Measurements from ENCODE around the gene PRAMEF11. TPM values are rescaled to one million over a fixed set of nuclear protein-coding genes. Genes with fewer than 3 reads are reported as not detected.
"Not testable (repeated sequence)": the region's sequence is repeated elsewhere in the genome, so short reads cannot be mapped to it uniquely, and the experiment has no call there.

The PRAMEF11 gene
- not detected in 2 replicates for total RNA-seq
- not detected for total RNA-seq (2013)
- polyA plus RNA-seq: not detected in 2 replicates
- polyA minus RNA-seq: not detected in 2 replicates

GRCh38 chr1:12831310-12831709 lies at the start of gene PRAMEF11:
Gene PRAMEF11, minus strand, starts transcription at chr1:12831410. Its CDS starts 2,621 bp downstream, at chr1:12828789.
- H3K27ac ChIP-seq (ENCODE audit: low read length in 2 of 2); H3K9ac ChIP-seq (ENCODE audit: low read length); H3K4me1 Mint-ChIP-seq; H2AFZ ChIP-seq (ENCODE audit: insufficient read depth, low read depth, low read length, poor library complexity, severe bottlenecking); H4K20me1 ChIP-seq (ENCODE audit: control insufficient read depth, insufficient read depth, low read length, poor library complexity, severe bottlenecking); DNase-seq; CTCF ChIA-PET; H3K27me3 Mint-ChIP-seq; H3K4me3 ChIP-seq (ENCODE audit: control extremely low read depth in 1 of 5, extremely low read depth in 1 of 5, insufficient read depth in 1 of 5, low read depth in 2 of 5, low read length in 4 of 5); H3K27me3 ChIP-seq (replicated peaks in 1 of 4; ENCODE audit: control extremely low read depth in 1 of 4, control insufficient read depth in 3 of 4, insufficient read depth in 4 of 4, low read length in 3 of 4); POLR2A ChIA-PET; intact Hi-C loops (cut with micrococcal nuclease); H3K79me2 ChIP-seq (ENCODE audit: control insufficient read depth, insufficient read depth, low read length); H3K4me2 ChIP-seq (replicated peaks; ENCODE audit: low read depth, low read length, poor library complexity, severe bottlenecking); H3K9me3 ChIP-seq (ENCODE audit: control extremely low read depth in 1 of 3, control insufficient read depth in 2 of 3, insufficient read depth in 1 of 3, low read length in 2 of 3); H3K4me3 Mint-ChIP-seq; ATAC-seq (ENCODE audit: low read depth); H3K36me3 ChIP-seq (replicated peaks in 1 of 2; ENCODE audit: control extremely low read depth in 1 of 2, control insufficient read depth in 1 of 2, extremely low read depth in 1 of 2, insufficient read depth in 2 of 2, low read length in 1 of 2); H3K27ac Mint-ChIP-seq; H3K9me3 Mint-ChIP-seq (ENCODE audit: insufficient read depth); H3K4me1 ChIP-seq (ENCODE audit: control insufficient read depth in 2 of 2, insufficient read depth in 2 of 2, low read length in 2 of 2): not testable (repeated sequence)
- no CpG with 5 or more reads among the region's 3 CpGs for WGBS (ENCODE audit: insufficient coverage)

- H3K9ac ChIP-seq (ENCODE audit: low read length); H3K4me3 ChIP-seq (ENCODE audit: control extremely low read depth in 1 of 5, extremely low read depth in 1 of 5, insufficient read depth in 1 of 5, low read depth in 2 of 5, low read length in 4 of 5); H3K4me3 Mint-ChIP-seq; DNase-seq; H3K79me2 ChIP-seq (ENCODE audit: control insufficient read depth, insufficient read depth, low read length); H3K27ac Mint-ChIP-seq; H3K27me3 ChIP-seq (replicated peaks in 1 of 4; ENCODE audit: control extremely low read depth in 1 of 4, control insufficient read depth in 3 of 4, insufficient read depth in 4 of 4, low read length in 3 of 4); H3K4me1 Mint-ChIP-seq; H3K36me3 ChIP-seq (replicated peaks in 1 of 2; ENCODE audit: control extremely low read depth in 1 of 2, control insufficient read depth in 1 of 2, extremely low read depth in 1 of 2, insufficient read depth in 2 of 2, low read length in 1 of 2); POLR2A ChIA-PET; intact Hi-C loops (cut with micrococcal nuclease); H4K20me1 ChIP-seq (ENCODE audit: control insufficient read depth, insufficient read depth, low read length, poor library complexity, severe bottlenecking); H3K9me3 ChIP-seq (ENCODE audit: control extremely low read depth in 1 of 3, control insufficient read depth in 2 of 3, insufficient read depth in 1 of 3, low read length in 2 of 3); H3K4me1 ChIP-seq (ENCODE audit: control insufficient read depth in 2 of 2, insufficient read depth in 2 of 2, low read length in 2 of 2); H3K4me2 ChIP-seq (replicated peaks; ENCODE audit: low read depth, low read length, poor library complexity, severe bottlenecking); H2AFZ ChIP-seq (ENCODE audit: insufficient read depth, low read depth, low read length, poor library complexity, severe bottlenecking); ATAC-seq (ENCODE audit: low read depth); H3K27ac ChIP-seq (ENCODE audit: low read length in 2 of 2); H3K27me3 Mint-ChIP-seq; CTCF ChIA-PET; H3K9me3 Mint-ChIP-seq (ENCODE audit: insufficient read depth): not testable (repeated sequence)
- no CpG with 5 or more reads among the region's 4 CpGs for WGBS (ENCODE audit: insufficient coverage)
Measured at GRCh38 chr1:12878453-12878852, 47.2 kb upstream of the PRAMEF11 start.

- intact Hi-C loops (cut with micrococcal nuclease); ATAC-seq (ENCODE audit: low read depth); H3K4me1 ChIP-seq (ENCODE audit: control insufficient read depth in 2 of 2, insufficient read depth in 2 of 2, low read length in 2 of 2); H3K27ac Mint-ChIP-seq; H2AFZ ChIP-seq (ENCODE audit: insufficient read depth, low read depth, low read length, poor library complexity, severe bottlenecking); POLR2A ChIA-PET; H3K4me1 Mint-ChIP-seq; H3K9me3 ChIP-seq (ENCODE audit: control extremely low read depth in 1 of 3, control insufficient read depth in 2 of 3, insufficient read depth in 1 of 3, low read length in 2 of 3); H3K27me3 Mint-ChIP-seq; H3K9ac ChIP-seq (ENCODE audit: low read length); H3K36me3 ChIP-seq (replicated peaks in 1 of 2; ENCODE audit: control extremely low read depth in 1 of 2, control insufficient read depth in 1 of 2, extremely low read depth in 1 of 2, insufficient read depth in 2 of 2, low read length in 1 of 2); H3K4me3 ChIP-seq (ENCODE audit: control extremely low read depth in 1 of 5, extremely low read depth in 1 of 5, insufficient read depth in 1 of 5, low read depth in 2 of 5, low read length in 4 of 5); H3K4me2 ChIP-seq (replicated peaks; ENCODE audit: low read depth, low read length, poor library complexity, severe bottlenecking); H3K79me2 ChIP-seq (ENCODE audit: control insufficient read depth, insufficient read depth, low read length); H3K9me3 Mint-ChIP-seq (ENCODE audit: insufficient read depth); H4K20me1 ChIP-seq (ENCODE audit: control insufficient read depth, insufficient read depth, low read length, poor library complexity, severe bottlenecking); H3K27me3 ChIP-seq (replicated peaks in 1 of 4; ENCODE audit: control extremely low read depth in 1 of 4, control insufficient read depth in 3 of 4, insufficient read depth in 4 of 4, low read length in 3 of 4); H3K27ac ChIP-seq (ENCODE audit: low read length in 2 of 2); DNase-seq; H3K4me3 Mint-ChIP-seq; CTCF ChIA-PET: not testable (repeated sequence)
- no CpG with 5 or more reads among the region's 7 CpGs for WGBS (ENCODE audit: insufficient coverage)
Measured at GRCh38 chr1:12863131-12863880, 32.1 kb upstream of the PRAMEF11 start.

GRCh38 chr1:12856786-12857185 lies 25.6 kb upstream of the PRAMEF11 start, which contains the start of gene PRAMEF2:
Gene PRAMEF2, plus strand, starts transcription at chr1:12857086. Its CDS starts 1,924 bp downstream, at chr1:12859010.
- H3K4me3 Mint-ChIP-seq, CTCF ChIA-PET: not testable (repeated sequence)

More at GRCh38 chr1:12856786-12857185, 25.6 kb upstream of the PRAMEF11 start, which contains the start of gene PRAMEF2:
- H3K27ac Mint-ChIP-seq; H3K36me3 ChIP-seq (replicated peaks in 1 of 2; ENCODE audit: control extremely low read depth in 1 of 2, control insufficient read depth in 1 of 2, extremely low read depth in 1 of 2, insufficient read depth in 2 of 2, low read length in 1 of 2); H3K27me3 Mint-ChIP-seq; H2AFZ ChIP-seq (ENCODE audit: insufficient read depth, low read depth, low read length, poor library complexity, severe bottlenecking); H4K20me1 ChIP-seq (ENCODE audit: control insufficient read depth, insufficient read depth, low read length, poor library complexity, severe bottlenecking); H3K4me3 ChIP-seq (ENCODE audit: control extremely low read depth in 1 of 5, extremely low read depth in 1 of 5, insufficient read depth in 1 of 5, low read depth in 2 of 5, low read length in 4 of 5); H3K4me2 ChIP-seq (replicated peaks; ENCODE audit: low read depth, low read length, poor library complexity, severe bottlenecking); DNase-seq; H3K9me3 ChIP-seq (ENCODE audit: control extremely low read depth in 1 of 3, control insufficient read depth in 2 of 3, insufficient read depth in 1 of 3, low read length in 2 of 3); ATAC-seq (ENCODE audit: low read depth); POLR2A ChIA-PET; intact Hi-C loops (cut with micrococcal nuclease); H3K79me2 ChIP-seq (ENCODE audit: control insufficient read depth, insufficient read depth, low read length); H3K4me1 ChIP-seq (ENCODE audit: control insufficient read depth in 2 of 2, insufficient read depth in 2 of 2, low read length in 2 of 2); H3K27ac ChIP-seq (ENCODE audit: low read length in 2 of 2); H3K27me3 ChIP-seq (replicated peaks in 1 of 4; ENCODE audit: control extremely low read depth in 1 of 4, control insufficient read depth in 3 of 4, insufficient read depth in 4 of 4, low read length in 3 of 4); H3K9me3 Mint-ChIP-seq (ENCODE audit: insufficient read depth); H3K4me1 Mint-ChIP-seq; H3K9ac ChIP-seq (ENCODE audit: low read length): not testable (repeated sequence)
- WGBS (ENCODE audit: insufficient coverage): no CpG with 5 or more reads among the region's 2 CpGs
